GM12865 (cell line): ENCODE results near the gene RAB31.

ENCODE experiments used
- DNase-seq: peaks from one replicate; pipeline ENCODE4 v3.0.0; 2010; ENCODE audit warnings: low read depth
- H3K4me3 ChIP-seq: 2 replicates; pipeline ENCODE4 v1.5.1; 2011; ENCODE audit warnings: mild to moderate bottlenecking, low read depth, low read length, control low read depth
- TF ChIP-seq, protein P1 (sequence below): IDR thresholded peaks from 2 replicates; pipeline ENCODE4 v1.5.1; 2011; ENCODE audit warnings: low read length, control low read depth, low read depth, inconsistent platforms; ENCODE audit not compliant: insufficient read depth; ENCODE audit errors: missing control alignments

RAB31 gene

DNA sequence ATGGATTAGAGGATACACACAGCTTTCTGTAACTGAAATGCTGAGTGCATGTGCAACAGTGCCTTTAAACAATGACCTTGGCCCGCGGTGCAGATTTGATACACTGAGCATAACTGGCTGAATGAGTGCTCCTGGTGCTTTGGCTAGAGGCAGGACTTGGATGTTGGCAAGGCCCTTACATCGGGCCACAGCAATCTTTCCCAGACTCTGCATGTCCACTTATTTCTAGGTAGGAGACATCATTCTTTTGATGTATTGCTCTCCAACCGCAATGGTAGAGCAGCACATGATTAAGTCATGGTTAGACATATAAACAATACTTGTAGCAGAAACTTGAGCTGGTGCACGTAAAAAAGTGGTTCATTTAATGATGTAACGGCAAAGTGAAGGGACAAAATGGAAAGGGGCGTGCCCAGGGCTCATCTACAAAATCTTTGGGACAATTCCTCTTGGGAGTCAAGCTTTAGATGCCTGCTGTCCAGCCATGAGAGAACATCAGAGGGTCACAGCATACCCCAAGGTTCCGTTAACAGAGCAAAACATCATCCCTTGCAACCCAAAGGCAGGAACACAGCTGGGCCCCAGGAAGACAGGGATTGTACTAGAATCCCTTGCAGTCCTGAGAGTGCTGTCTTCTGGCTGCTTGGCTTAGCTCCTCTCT, 43.4 kb downstream of the RAB31 start:
- no peak overlapping the region for H3K4me3 ChIP-seq
- TF ChIP-seq, protein P1, sequence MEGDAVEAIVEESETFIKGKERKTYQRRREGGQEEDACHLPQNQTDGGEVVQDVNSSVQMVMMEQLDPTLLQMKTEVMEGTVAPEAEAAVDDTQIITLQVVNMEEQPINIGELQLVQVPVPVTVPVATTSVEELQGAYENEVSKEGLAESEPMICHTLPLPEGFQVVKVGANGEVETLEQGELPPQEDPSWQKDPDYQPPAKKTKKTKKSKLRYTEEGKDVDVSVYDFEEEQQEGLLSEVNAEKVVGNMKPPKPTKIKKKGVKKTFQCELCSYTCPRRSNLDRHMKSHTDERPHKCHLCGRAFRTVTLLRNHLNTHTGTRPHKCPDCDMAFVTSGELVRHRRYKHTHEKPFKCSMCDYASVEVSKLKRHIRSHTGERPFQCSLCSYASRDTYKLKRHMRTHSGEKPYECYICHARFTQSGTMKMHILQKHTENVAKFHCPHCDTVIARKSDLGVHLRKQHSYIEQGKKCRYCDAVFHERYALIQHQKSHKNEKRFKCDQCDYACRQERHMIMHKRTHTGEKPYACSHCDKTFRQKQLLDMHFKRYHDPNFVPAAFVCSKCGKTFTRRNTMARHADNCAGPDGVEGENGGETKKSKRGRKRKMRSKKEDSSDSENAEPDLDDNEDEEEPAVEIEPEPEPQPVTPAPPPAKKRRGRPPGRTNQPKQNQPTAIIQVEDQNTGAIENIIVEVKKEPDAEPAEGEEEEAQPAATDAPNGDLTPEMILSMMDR, result no peak
- DNase-seq, result no peak

GRCh38 chr18:9753846-9754245, 45.7 kb downstream of the RAB31 start:
- no peak overlapping the region for H3K4me3 ChIP-seq
- TF ChIP-seq, protein P1, result no peak
- DNase-seq, result no peak

DNA sequence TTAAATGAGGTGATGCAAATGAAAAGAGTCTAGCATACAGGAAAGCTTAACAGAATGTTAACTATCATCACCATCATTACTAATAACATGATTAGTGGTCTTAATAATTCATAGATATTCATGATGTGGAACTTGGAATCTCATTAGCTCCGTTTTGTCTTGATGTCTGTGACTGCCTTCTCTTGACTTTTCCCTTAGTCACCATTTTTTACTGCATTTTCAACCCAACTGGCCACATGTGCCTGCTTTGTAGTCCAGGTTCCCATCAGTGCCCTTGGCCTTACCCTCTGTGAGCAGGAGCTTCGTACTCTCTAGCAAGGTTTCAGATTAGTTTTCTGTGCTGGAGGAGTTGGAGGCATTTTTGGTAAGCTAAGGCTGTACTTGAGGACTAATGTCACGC, 47.0 kb downstream of the RAB31 start:
- TF ChIP-seq, protein P1, result no peak
- no peak overlapping the region for H3K4me3 ChIP-seq
- no peak for DNase-seq

GRCh38 chr18:9755615-9756014, 47.5 kb downstream of the RAB31 start:
- H3K4me3 ChIP-seq, result no peak overlapping the region
- TF ChIP-seq, protein P1, result no peak
- DNase-seq, result no peak

DNA sequence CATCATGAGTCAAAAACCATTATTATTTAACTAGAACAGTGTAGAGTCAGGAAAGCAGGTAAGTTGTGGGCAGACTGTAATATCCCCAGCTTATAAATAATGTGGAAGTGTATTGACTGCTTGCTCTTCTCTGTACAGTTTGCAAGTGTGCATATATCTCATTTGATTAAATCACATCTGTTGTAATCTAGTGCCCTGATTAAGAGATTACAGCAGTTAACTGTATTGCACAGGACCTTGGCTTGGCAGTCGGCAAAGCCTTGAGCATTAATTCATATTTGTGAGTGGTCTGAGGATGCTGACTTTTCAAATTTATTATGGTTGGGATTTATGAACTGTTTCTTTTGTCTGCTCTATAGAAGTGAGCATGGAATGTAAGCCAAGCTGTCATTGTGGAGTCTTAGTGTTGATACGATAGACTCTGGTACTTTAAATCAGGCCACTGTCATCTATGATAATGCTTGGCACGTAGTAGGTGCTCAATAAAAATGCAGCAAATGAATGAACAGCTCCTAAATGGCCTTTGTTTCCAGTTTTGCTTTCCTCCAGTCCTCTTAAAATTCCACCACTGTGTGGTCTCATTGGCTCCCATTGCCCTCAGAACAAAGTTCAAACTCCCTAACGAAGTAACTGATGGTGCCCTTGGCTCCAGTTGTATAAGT, 48.3 kb downstream of the RAB31 start:
- TF ChIP-seq, protein P1, result no peak
- no peak for DNase-seq
- H3K4me3 ChIP-seq, result no peak overlapping the region

GRCh38 chr18:9756933-9757470, 48.9 kb downstream of the RAB31 start:
- no peak overlapping the region for H3K4me3 ChIP-seq
- TF ChIP-seq, protein P1, result no peak
- no peak for DNase-seq
